Measurements from ENCODE around the gene KCNK6. TPM values are rescaled to one million over a fixed set of nuclear protein-coding genes. Genes with fewer than 3 reads are reported as not detected.
"Not testable (repeated sequence)": the region's sequence is repeated elsewhere in the genome, so short reads cannot be mapped to it uniquely, and the experiment has no call there.

Gene KCNK6
- total and polyA plus RNA-seq, 8 donors: 4.3 to 12.4 (median 5.2) TPM

GRCh38 chr19:38360839-38361631, 41.4 kb downstream of the KCNK6 start:
- Histone ChIP-seq H3K4me3 (peak overlapping the region; percentile 54 to 66), H3K27ac (no peak overlapping the region), H3K36me3 (no peaks in the 10 kb centered on the region), H3K9me3 (no peaks in the 10 kb centered on the region), H3K27me3 (peaks cover 4 to 60% of the 10 kb centered on the region in 2 donors), H3K4me1 (peaks cover 5 to 22% of the 10 kb centered on the region in 2 donors)
- no peak for TF ChIP-seq CTCF (IDR thresholded peaks at IDR 0.05)
- no peak for ATAC-seq
- intact Hi-C loops (cut with DNase I): no loop called here
- DNase-seq: no peak

DNA sequence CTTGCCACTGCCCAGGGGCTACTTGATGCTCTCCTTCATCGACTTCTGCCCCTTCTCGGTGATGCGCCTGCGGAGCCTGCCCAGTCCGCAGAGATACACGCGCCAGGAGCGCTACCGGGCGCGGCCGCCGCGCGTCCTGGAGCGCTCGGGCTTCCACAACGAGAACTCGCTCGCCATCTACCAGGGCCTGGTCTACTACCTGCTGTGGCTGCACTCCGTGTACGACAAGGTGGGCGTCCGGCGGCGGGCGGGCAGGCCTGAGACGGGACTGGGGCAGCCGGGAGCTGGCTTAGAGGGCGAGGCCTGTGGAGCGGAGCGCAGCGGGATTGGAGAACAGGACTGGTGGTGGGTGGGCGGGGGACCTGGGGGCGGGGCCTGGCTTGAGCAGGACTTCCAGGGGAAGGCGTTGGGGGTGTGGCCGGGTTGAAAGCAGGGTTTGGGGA, 42.0 kb downstream of the KCNK6 start:
- no peaks in the 10 kb centered on the region for H3K9me3 ChIP-seq
- TF ChIP-seq CTCF (IDR thresholded peaks at IDR 0.05): no peak
- intact Hi-C loops (cut with DNase I): no loop called here
- H3K4me1 ChIP-seq: peaks cover 5 to 22% of the 10 kb centered on the region in 2 donors
- peaks cover 4 to 54% of the 10 kb centered on the region in 2 donors for H3K27me3 ChIP-seq
- no peaks in the 10 kb centered on the region for H3K36me3 ChIP-seq
- DNase-seq (peak; percentile 66 to 91 (median 84)), ATAC-seq (peak; percentile 94)
- H3K4me3 ChIP-seq: peak overlapping the region; percentile 54 to 66
- H3K27ac ChIP-seq: no peak overlapping the region

GRCh38 chr19:38362076-38362945, 42.7 kb downstream of the KCNK6 start:
- peaks cover 5 to 22% of the 10 kb centered on the region in 2 donors for H3K4me1 ChIP-seq
- H3K36me3 ChIP-seq: no peaks in the 10 kb centered on the region
- H3K4me3 ChIP-seq: peak overlapping the region; percentile 54 to 66
- peak overlapping the region in 1 of 2 donors; percentile 4 for H3K27ac ChIP-seq
- TF ChIP-seq CTCF (IDR thresholded peaks at IDR 0.05): no peak
- ATAC-seq: peak; percentile 91
- peak; percentile 32 to 94 (median 74) for DNase-seq
- intact Hi-C loops (cut with DNase I): no loop called here
- peaks cover 4 to 47% of the 10 kb centered on the region in 2 donors for H3K27me3 ChIP-seq
- H3K9me3 ChIP-seq: no peaks in the 10 kb centered on the region

- H3K36me3 ChIP-seq; intact Hi-C loops (cut with DNase I); H3K27ac ChIP-seq; H3K9me3 ChIP-seq; ATAC-seq; DNase-seq: not testable (repeated sequence)
- Histone ChIP-seq H3K4me3 (peak overlapping the region in 1 of 2 donors; percentile 66), H3K27me3 (peaks cover 4 to 44% of the 10 kb centered on the region in 2 donors), H3K4me1 (peaks cover 5 to 22% of the 10 kb centered on the region in 2 donors)
These were observed 43.5 kb downstream of the KCNK6 start for GRCh38 chr19:38362946-38363688.

DNA sequence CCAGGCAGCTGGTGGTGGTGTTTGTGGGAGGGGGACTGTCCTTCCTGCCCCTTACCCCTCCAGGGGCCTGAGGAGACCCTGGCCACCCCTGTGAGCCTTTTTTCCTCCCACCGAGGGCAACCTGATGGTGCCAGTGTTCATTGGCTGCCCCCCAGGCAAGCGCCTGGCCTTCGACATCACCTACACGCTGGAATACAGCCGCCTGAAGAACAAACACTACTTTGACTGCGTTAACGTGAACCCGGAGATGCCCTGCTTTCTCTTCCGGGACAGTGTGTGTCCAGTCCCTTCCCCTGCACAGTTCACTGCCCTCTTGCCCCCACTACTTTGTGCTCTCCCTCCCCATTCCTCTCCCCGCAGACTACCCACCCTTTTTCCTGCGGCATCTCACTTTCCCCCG, 47.4 kb downstream of the KCNK6 start:
- Histone ChIP-seq H3K4me3 (no peak overlapping the region), H3K36me3 (no peaks in the 10 kb centered on the region), H3K27ac (no peak overlapping the region), H3K27me3 (peaks cover 0 to 5% of the 10 kb centered on the region in 2 donors), H3K4me1 (peaks cover 5 to 9% of the 10 kb centered on the region in 2 donors), H3K9me3 (no peaks in the 10 kb centered on the region)
- intact Hi-C loops (cut with DNase I): no loop called here
- ATAC-seq (no peak), DNase-seq (no peak)
- no peak for TF ChIP-seq CTCF (IDR thresholded peaks at IDR 0.05)
